HUES64 (cell line): ENCODE results near the gene MSI2.

Experiments used
- H3K27ac ChIP-seq: 2 replicates; pipeline ENCODE4 v1.7.0; 2013; ENCODE audit warnings: low read depth, low read length, inconsistent platforms
- H3K27me3 ChIP-seq: 2 replicates; pipeline ENCODE4 v1.6.1; 2013; ENCODE audit warnings: mild to moderate bottlenecking, low read length; ENCODE audit not compliant: insufficient read depth
- H3K36me3 ChIP-seq: 2 replicates; pipeline ENCODE4 v1.6.1; 2013; ENCODE audit warnings: mild to moderate bottlenecking, low read length; ENCODE audit not compliant: insufficient read depth
- H3K4me1 ChIP-seq: 2 replicates; pipeline ENCODE4 v1.6.1; 2013; ENCODE audit warnings: mild to moderate bottlenecking, low read length, moderate library complexity; ENCODE audit not compliant: insufficient read depth
- H3K4me3 ChIP-seq: 2 replicates; pipeline ENCODE4 v1.5.1; 2013; ENCODE audit warnings: mild to moderate bottlenecking, low read length, moderate library complexity
- H3K9ac ChIP-seq: 2 replicates; pipeline ENCODE4 v1.6.1; 2013; ENCODE audit warnings: mild to moderate bottlenecking, low read depth, low read length
- H3K9me3 ChIP-seq: 2 replicates; pipeline ENCODE4 v1.6.1; 2013; ENCODE audit warnings: low read depth, low read length; ENCODE audit not compliant: insufficient read depth
- WGBS: fragments of 150-250, 120-280 bp; methylation state at CpG from one replicate; pipeline ENCODE4 v1.1.7; 2013; ENCODE audit warnings: missing lambda C conversion rate; 5-methylcytosine and 5-hydroxymethylcytosine counted together

Gene MSI2

GRCh38 chr17:57682701-57683100, 426.4 kb downstream of the MSI2 start:
- H3K4me3 ChIP-seq: no peak overlapping the region
- H3K36me3 ChIP-seq: no peaks in the 10 kb centered on the region
- 93% methylated on average over 16 of the region's 16 CpGs for WGBS
- no peaks in the 10 kb centered on the region for H3K9me3 ChIP-seq
- no peak overlapping the region for H3K9ac ChIP-seq
- no peaks in the 10 kb centered on the region for H3K27me3 ChIP-seq
- H3K27ac ChIP-seq: no peak overlapping the region
- peaks cover 13% of the 10 kb centered on the region for H3K4me1 ChIP-seq

DNA sequence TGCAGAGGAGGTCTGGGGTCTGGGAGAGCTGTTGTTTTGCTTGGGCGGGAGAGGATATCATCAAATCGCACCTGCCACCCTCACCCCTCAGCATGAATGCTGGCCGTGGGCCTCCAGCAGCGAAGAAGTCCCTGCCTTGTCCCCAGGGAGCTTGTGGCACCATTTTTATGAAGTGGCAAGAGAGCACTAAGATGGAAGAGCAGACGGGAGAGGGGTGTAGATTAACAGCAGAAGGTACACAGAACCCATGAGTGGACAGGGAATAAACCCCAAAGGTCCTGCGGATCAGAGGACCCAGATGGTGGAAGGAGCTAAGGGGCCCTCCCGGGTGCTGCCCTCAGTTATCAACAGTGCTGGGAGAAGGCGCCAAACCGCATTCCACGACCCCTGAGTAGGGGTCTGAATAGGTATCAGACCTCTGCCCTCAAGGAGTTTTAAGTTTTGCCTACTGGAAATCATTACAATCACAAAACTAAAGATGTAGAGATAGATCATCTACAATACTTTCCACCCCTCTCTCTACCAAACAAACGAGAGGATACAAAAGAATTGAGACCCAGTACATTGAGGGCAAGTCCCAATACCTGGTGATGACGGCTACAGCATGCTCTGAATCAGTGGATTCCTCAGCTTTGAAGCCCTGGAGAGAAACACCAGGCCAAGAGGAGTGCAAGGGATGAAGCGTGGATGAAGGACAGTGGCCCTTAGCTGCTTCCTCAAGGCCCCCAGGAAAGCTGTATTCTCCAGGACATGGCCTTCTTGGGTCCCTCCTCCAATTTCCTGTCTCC, 428.6 kb downstream of the MSI2 start:
- H3K4me3 ChIP-seq: no peak overlapping the region

GRCh38 chr17:57685499-57686132, 429.3 kb downstream of the MSI2 start:
- peaks cover 13% of the 10 kb centered on the region for H3K4me1 ChIP-seq
- H3K9ac ChIP-seq: no peak overlapping the region
- no peaks in the 10 kb centered on the region for H3K36me3 ChIP-seq
- H3K9me3 ChIP-seq: no peaks in the 10 kb centered on the region
- no peak overlapping the region for H3K4me3 ChIP-seq
- H3K27me3 ChIP-seq: no peaks in the 10 kb centered on the region
- 94% methylated on average over 7 of the region's 7 CpGs for WGBS
- H3K27ac ChIP-seq: no peak overlapping the region

More for the DNA sequence above, 428.6 kb downstream of the MSI2 start:
- no peak overlapping the region for H3K27ac ChIP-seq
- H3K9ac ChIP-seq: no peak overlapping the region
- no peaks in the 10 kb centered on the region for H3K36me3 ChIP-seq
- H3K27me3 ChIP-seq: no peaks in the 10 kb centered on the region
- WGBS: 95% methylated on average over 13 of the region's 13 CpGs
- no peaks in the 10 kb centered on the region for H3K9me3 ChIP-seq
- peaks cover 13% of the 10 kb centered on the region for H3K4me1 ChIP-seq

DNA sequence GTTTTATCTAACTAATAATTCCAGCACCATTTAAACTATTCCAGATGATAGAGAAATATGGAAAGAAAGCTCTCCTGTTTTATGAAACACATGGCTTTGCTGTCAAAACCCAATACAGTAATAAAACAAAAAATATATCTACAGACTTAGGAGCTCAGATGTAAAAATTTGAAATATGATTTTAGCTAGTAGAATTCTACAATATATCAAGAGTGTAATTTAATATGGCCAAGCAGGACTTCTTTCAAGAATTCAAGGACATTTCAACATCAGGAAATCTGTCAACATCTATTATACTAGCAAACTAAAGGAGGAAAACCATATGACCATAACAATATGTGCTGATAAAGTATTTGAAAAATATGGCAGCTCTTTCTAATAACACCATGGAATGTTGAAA, 431.3 kb downstream of the MSI2 start:
- Histone ChIP-seq H3K4me3 (no peak overlapping the region), H3K9ac (no peak overlapping the region), H3K27ac (no peak overlapping the region)

GRCh38 chr17:57689254-57689653, 432.9 kb downstream of the MSI2 start:
- no peaks in the 10 kb centered on the region for H3K27me3 ChIP-seq
- peaks cover 6% of the 10 kb centered on the region; the same call in 1 of the 2 replicates for H3K4me1 ChIP-seq
- H3K9me3 ChIP-seq: no peaks in the 10 kb centered on the region; the same call in 1 of the 2 replicates
- H3K4me3 ChIP-seq: no peak overlapping the region
- H3K36me3 ChIP-seq: no peaks in the 10 kb centered on the region
- 78% methylated on average over 3 of the region's 3 CpGs for WGBS
- H3K9ac ChIP-seq: no peak overlapping the region
- no peak overlapping the region for H3K27ac ChIP-seq

More for the DNA sequence above, 431.3 kb downstream of the MSI2 start:
- Histone ChIP-seq H3K36me3 (no peaks in the 10 kb centered on the region), H3K9me3 (no peaks in the 10 kb centered on the region; the same call in 1 of the 2 replicates), H3K4me1 (peaks cover 16% of the 10 kb centered on the region), H3K27me3 (no peaks in the 10 kb centered on the region)

DNA sequence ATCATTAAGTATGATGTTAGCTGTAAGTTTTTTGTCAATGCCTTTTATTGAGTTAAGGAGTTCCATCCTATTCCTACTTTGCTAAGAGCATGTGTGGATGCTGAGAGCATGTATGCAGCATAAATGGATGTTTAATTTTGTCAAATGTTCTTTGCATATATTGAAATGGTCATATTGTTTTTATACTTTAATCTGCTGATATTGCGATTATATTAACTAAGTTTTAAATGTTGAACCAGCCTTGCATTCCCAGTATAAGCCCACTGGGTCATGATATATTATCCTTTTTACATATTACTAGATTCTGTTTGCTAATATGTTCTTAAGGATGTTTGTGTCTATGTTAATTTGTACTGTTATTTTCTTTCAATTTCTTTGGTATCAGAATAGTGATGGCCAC, 435.6 kb downstream of the MSI2 start:
- Histone ChIP-seq H3K9me3 (no peaks in the 10 kb centered on the region; the same call in 1 of the 2 replicates), H3K27ac (no peak overlapping the region), H3K4me3 (no peak overlapping the region), H3K9ac (no peak overlapping the region), H3K27me3 (no peaks in the 10 kb centered on the region), H3K4me1 (peaks cover 6% of the 10 kb centered on the region; the same call in 1 of the 2 replicates), H3K36me3 (no peaks in the 10 kb centered on the region)
- no CpG with 5 or more reads among the region's 1 CpG for WGBS

GRCh38 chr17:57692770-57693169, 436.4 kb downstream of the MSI2 start:
- WGBS: no CpG with 5 or more reads among the region's 1 CpG
- Histone ChIP-seq H3K9ac (no peak overlapping the region), H3K27me3 (no peaks in the 10 kb centered on the region), H3K9me3 (no peaks in the 10 kb centered on the region; the same call in 1 of the 2 replicates), H3K27ac (no peak overlapping the region), H3K4me1 (peaks cover 6% of the 10 kb centered on the region; the same call in 1 of the 2 replicates), H3K36me3 (no peaks in the 10 kb centered on the region), H3K4me3 (no peak overlapping the region)

DNA sequence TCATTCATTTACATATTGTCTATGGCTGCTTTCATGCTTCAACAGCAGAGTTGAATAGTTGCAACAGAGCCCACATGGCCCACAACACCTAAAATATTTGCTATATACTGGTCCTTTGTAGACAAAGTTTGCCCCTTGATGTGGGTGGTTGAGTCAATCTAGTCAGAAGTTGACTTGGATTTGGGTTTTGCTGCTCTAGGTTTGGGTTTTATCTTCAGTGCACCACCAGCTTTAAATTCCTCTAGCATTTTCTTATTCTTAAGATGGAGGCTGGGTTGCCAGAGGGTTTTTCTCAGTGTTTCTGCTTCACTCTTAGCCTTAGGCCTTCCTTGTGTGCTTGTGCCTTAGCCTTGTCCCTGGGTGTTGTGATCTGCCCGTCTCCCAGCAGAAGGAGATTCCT, 437.7 kb downstream of the MSI2 start:
- Histone ChIP-seq H3K36me3 (no peaks in the 10 kb centered on the region), H3K9me3 (no peaks in the 10 kb centered on the region; the same call in 1 of the 2 replicates), H3K9ac (no peak overlapping the region), H3K4me1 (peaks cover 6% of the 10 kb centered on the region; the same call in 1 of the 2 replicates), H3K4me3 (no peak overlapping the region), H3K27ac (no peak overlapping the region), H3K27me3 (no peaks in the 10 kb centered on the region)
- 82% methylated on average over 1 of the region's 1 CpG for WGBS

DNA sequence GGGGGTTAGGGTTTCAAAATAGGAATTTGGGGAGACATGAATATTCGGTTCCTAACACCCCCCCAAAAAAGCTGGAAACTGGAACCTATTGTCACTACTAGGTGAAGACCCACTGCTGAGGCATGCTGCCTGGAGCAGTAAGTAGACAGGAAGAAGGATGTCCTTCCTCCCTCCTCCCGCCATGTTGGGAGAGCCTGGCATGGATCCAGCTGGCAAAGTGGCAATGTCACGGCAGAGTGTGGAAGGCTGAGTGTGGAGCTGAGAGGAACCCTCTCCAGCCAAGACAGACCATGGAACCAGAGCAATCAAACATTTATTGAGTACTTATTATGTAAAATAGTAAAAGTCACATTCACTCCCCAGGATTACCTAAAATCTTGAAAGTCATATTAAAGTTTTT, 439.7 kb downstream of the MSI2 start:
- Histone ChIP-seq H3K36me3 (no peaks in the 10 kb centered on the region), H3K27ac (no peak overlapping the region), H3K27me3 (no peaks in the 10 kb centered on the region), H3K4me1 (peaks cover 6% of the 10 kb centered on the region; the same call in 1 of the 2 replicates), H3K4me3 (no peak overlapping the region), H3K9ac (no peak overlapping the region), H3K9me3 (no peaks in the 10 kb centered on the region; the same call in 1 of the 2 replicates)
- 90% methylated on average over 2 of the region's 3 CpGs for WGBS

GRCh38 chr17:57697197-57697596, 440.9 kb downstream of the MSI2 start:
- Histone ChIP-seq H3K27ac (no peak overlapping the region), H3K9me3 (no peaks in the 10 kb centered on the region), H3K27me3 (no peaks in the 10 kb centered on the region), H3K36me3 (no peaks in the 10 kb centered on the region), H3K4me3 (no peak overlapping the region), H3K9ac (no peak overlapping the region), H3K4me1 (peaks cover 6% of the 10 kb centered on the region; the same call in 1 of the 2 replicates)
- whole genome bisulfite sequencing: 90% methylated on average over 7 of the region's 7 CpGs

- H3K9me3 ChIP-seq: no peaks in the 10 kb centered on the region
- 66% methylated on average over 11 of the region's 12 CpGs for WGBS
- no peak overlapping the region for H3K9ac ChIP-seq
- H3K27ac ChIP-seq: no peak overlapping the region
- H3K36me3 ChIP-seq: no peaks in the 10 kb centered on the region
- no peaks in the 10 kb centered on the region for H3K27me3 ChIP-seq
- no peaks in the 10 kb centered on the region for H3K4me1 ChIP-seq
- H3K4me3 ChIP-seq: no peak overlapping the region
Observed at GRCh38 chr17:57697891-57698711, 441.8 kb downstream of the MSI2 start.
